RWPE2 (cell line): ENCODE results near the gene LRRN4CL.

Experiments used
- ATAC-seq: fragments of 200-7000 bp; cut with Tn5 transposase; 3 replicates; pipeline ENCODE4 v1.9.1; 2021; ENCODE audit warnings: low read depth
- DNase-seq: peaks from one replicate; pipeline ENCODE4 v3.0.0-alpha.2; 2020; ENCODE audit warnings: low spot score
- H3K27ac ChIP-seq: fragments of 450-650 bp; 2 replicates; pipeline ENCODE4 v1.5.1; 2017; ENCODE audit warnings: mild to moderate bottlenecking; ENCODE audit not compliant: poor library complexity, severe bottlenecking
- H3K27me3 ChIP-seq: fragments of 250-450 bp; sonication (Bioruptor Pico); 2 replicates; pipeline ENCODE4 v1.5.1; 2021; ENCODE audit warnings: mild to moderate bottlenecking, moderate library complexity; ENCODE audit not compliant: insufficient read depth, poor library complexity, severe bottlenecking
- H3K36me3 ChIP-seq: fragments of 250-450 bp; sonication (Bioruptor Pico); 2 replicates; pipeline ENCODE4 v1.5.1; 2020; ENCODE audit warnings: low read depth, mild to moderate bottlenecking, moderate library complexity
- H3K4me1 ChIP-seq: fragments of 250-450 bp; sonication (Bioruptor Pico); 2 replicates; pipeline ENCODE4 v1.5.1; 2021; ENCODE audit warnings: mild to moderate bottlenecking, moderate library complexity; ENCODE audit not compliant: insufficient read depth, poor library complexity, severe bottlenecking
- H3K4me3 ChIP-seq: fragments of 250-450 bp; sonication (Bioruptor Pico); 2 replicates; pipeline ENCODE4 v1.5.1; 2021; ENCODE audit warnings: mild to moderate bottlenecking, moderate library complexity; ENCODE audit not compliant: severe bottlenecking
- H3K9me3 ChIP-seq: fragments of 250-450 bp; sonication (Bioruptor Pico); 2 replicates; pipeline ENCODE4 v1.5.1; 2021; ENCODE audit warnings: mild to moderate bottlenecking, moderate library complexity; ENCODE audit not compliant: severe bottlenecking
- TF ChIP-seq, protein P1 (sequence below): fragments of 450-650 bp; IDR thresholded peaks from one replicate; pipeline ENCODE4 v1.5.1; 2017; ENCODE audit warnings: mild to moderate bottlenecking, moderate library complexity; ENCODE audit not compliant: poor library complexity, severe bottlenecking

Gene LRRN4CL

DNA sequence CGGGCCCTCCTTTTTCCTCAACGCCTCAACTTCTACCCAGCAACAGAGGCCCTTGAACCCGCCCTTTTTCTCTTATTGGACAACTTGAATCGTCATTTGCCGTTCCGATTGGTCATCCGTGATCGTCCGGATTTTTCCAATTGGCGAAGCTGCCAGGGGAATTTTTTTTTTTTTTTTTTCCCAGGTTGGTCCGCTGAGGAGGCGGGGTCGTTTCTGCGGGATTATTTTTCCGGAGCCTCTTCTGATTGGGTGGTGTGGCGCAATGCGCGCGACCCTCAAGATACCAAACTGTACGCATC lies 38.5 kb upstream of the LRRN4CL start:
- DNase-seq = peak; percentile 87
- Histone ChIP-seq H3K9me3 (no peaks in the 10 kb centered on the region), H3K4me3 (peak overlapping the region; percentile 67), H3K4me1 (peaks cover 10% of the 10 kb centered on the region), H3K27ac (peak overlapping the region; percentile 89), H3K27me3 (no peaks in the 10 kb centered on the region), H3K36me3 (peaks cover 58% of the 10 kb centered on the region)
- TF ChIP-seq, protein P1, sequence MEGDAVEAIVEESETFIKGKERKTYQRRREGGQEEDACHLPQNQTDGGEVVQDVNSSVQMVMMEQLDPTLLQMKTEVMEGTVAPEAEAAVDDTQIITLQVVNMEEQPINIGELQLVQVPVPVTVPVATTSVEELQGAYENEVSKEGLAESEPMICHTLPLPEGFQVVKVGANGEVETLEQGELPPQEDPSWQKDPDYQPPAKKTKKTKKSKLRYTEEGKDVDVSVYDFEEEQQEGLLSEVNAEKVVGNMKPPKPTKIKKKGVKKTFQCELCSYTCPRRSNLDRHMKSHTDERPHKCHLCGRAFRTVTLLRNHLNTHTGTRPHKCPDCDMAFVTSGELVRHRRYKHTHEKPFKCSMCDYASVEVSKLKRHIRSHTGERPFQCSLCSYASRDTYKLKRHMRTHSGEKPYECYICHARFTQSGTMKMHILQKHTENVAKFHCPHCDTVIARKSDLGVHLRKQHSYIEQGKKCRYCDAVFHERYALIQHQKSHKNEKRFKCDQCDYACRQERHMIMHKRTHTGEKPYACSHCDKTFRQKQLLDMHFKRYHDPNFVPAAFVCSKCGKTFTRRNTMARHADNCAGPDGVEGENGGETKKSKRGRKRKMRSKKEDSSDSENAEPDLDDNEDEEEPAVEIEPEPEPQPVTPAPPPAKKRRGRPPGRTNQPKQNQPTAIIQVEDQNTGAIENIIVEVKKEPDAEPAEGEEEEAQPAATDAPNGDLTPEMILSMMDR = no peak
- ATAC-seq = peak; percentile 63

DNA sequence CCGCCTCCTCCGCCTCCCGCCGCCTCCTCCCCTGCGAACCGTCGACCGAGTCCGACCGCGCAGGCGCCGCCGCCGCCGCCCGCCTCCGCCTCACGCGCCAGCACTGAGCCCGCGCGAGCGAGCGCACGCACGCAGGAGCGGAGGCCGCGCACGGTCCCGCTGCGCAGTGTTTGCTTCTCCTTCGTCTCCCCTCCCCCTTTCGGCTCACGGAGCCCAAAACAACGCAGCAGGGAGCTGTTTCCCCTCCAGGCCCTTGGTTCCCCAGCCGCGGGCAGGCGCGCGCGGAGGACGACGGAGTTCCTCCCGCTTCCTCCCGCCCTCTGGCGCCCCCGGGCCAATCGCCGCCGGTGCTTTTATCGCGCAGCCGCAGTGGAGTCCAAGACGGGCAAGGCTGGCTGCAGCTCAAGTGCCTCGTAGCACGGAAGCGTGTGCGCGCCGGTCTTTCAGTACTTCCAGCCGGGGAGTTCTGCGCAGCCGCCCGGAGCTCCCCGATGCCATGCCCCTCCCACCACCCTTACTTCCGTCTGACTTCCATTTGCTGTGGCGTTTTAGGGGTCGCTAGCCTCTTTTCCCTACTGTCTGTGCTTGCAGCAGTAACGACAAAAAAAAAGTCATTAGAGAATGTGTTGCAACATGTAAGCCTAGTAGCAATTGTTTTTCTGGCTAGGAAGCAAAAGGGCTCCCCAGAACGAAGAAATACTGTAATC lies 38.0 kb upstream of the LRRN4CL start, which contains the start of gene HNRNPUL2:
Gene HNRNPUL2 (minus strand): TSS at position 293 of the 707 bp plus-strand sequence. CDS start 301 bp downstream, outside the sequence.
- peak within 1 kb of the TSS; percentile 89 for H3K27ac ChIP-seq
- H3K4me1 ChIP-seq = peaks cover 10% of the 10 kb centered on the region
- peak within 1 kb of the TSS; percentile 67 for H3K4me3 ChIP-seq
- ATAC-seq = peak; percentile 76
- DNase-seq = peak; percentile 98
- H3K9me3 ChIP-seq = no peaks in the 10 kb centered on the region
- TF ChIP-seq, protein P1 = no peak
- no peaks in the 10 kb centered on the region for H3K27me3 ChIP-seq
- peaks cover 58% of the 10 kb centered on the region for H3K36me3 ChIP-seq

DNA sequence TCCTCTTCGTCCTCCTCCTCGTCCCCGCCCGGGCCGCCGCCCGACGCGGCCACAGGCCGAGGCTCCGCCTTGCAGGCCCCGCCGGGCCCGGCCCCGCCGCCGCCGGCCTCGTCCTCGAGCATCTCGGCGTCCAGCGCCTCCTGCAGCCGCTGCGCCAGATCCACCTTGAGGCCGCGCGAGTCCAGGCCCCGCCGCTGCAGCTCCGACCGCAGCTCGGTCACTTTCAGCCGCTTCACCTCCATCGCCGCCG lies 37.5 kb upstream of the LRRN4CL start:
- Histone ChIP-seq H3K36me3 (peaks cover 60% of the 10 kb centered on the region), H3K4me1 (peaks cover 10% of the 10 kb centered on the region), H3K4me3 (peak overlapping the region; percentile 67), H3K27me3 (no peaks in the 10 kb centered on the region), H3K27ac (peak overlapping the region; percentile 89), H3K9me3 (no peaks in the 10 kb centered on the region)
- TF ChIP-seq, protein P1 = no peak
- no peak for DNase-seq
- ATAC-seq = no peak; the same call in 2 of the 3 replicates

DNA sequence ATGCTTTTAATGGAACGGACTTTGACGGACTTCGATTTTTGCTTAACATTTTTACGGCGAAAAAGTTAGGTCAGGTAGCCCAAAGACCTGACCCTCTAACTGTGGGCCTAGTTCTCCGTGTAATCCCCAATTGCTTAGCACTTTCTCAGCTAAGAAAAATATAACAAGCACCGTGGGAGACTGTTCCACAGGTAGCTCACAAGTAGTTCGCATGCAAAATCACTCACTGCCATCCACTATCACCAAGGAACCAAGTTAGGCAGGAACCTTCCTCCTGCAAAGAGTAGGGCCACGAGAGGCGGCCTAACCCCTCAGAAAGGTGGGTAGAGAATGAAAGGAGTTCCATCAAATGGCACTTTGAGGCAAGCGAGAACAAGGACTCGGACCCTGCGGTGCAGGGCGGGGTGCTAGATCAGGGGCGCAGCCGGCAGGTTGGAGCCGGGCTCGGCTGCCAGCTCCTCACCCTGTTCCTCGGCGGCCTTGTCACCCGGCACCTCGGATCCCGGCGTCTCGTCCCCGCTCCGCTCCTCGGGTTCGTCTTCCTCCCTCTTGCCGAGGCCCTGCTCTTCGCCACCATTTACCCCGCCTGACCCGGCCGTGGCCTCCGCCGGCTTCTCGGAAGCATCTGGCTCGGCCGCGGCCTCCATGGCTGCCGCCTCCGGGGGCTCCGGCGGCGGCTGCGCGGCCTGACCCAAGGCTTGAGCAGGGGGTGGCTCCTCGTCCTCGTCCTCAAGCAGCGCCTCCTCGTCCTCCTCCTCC lies 37.0 kb upstream of the LRRN4CL start:
- ATAC-seq (no peak), DNase-seq (no peak)
- TF ChIP-seq, protein P1 = no peak
- H3K27me3 ChIP-seq = no peaks in the 10 kb centered on the region
- no peaks in the 10 kb centered on the region for H3K9me3 ChIP-seq
- peaks cover 65% of the 10 kb centered on the region for H3K36me3 ChIP-seq
- peaks cover 10% of the 10 kb centered on the region for H3K4me1 ChIP-seq
- peak overlapping the region; percentile 89 for H3K27ac ChIP-seq
- H3K4me3 ChIP-seq = peak overlapping the region; percentile 67

DNA sequence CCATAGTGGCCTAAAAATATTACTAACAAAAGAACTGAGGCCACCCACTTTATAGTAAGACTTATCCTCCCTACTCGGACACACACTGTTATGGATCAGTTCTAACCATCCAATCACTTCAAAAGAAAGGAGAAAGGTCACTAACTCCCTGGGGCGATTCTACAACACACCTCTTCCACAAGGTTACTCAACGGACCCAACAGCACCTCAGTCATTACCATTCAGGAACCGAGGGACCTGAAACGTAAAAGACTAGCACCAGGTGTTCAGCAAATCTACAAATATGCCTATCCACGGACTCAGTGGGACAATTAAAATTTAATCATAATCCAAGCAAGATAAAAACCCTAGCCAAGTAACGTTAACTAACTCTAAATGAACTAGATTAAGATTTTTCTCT lies 36.3 kb upstream of the LRRN4CL start:
- Histone ChIP-seq H3K27ac (peak overlapping the region; percentile 89), H3K4me3 (peak overlapping the region; percentile 67), H3K9me3 (no peaks in the 10 kb centered on the region), H3K4me1 (peaks cover 10% of the 10 kb centered on the region), H3K27me3 (no peaks in the 10 kb centered on the region), H3K36me3 (peaks cover 67% of the 10 kb centered on the region)
- ATAC-seq (no peak), DNase-seq (no peak)
- TF ChIP-seq, protein P1 = no peak
